ENCODE measurements around the gene SMIM8.
"Not testable (repeated sequence)": the region's sequence is repeated elsewhere in the genome, so short reads cannot be mapped to it uniquely, and the experiment has no call there.

The SMIM8 gene, protein sequence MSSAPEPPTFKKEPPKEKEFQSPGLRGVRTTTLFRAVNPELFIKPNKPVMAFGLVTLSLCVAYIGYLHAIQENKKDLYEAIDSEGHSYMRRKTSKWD

DNA sequence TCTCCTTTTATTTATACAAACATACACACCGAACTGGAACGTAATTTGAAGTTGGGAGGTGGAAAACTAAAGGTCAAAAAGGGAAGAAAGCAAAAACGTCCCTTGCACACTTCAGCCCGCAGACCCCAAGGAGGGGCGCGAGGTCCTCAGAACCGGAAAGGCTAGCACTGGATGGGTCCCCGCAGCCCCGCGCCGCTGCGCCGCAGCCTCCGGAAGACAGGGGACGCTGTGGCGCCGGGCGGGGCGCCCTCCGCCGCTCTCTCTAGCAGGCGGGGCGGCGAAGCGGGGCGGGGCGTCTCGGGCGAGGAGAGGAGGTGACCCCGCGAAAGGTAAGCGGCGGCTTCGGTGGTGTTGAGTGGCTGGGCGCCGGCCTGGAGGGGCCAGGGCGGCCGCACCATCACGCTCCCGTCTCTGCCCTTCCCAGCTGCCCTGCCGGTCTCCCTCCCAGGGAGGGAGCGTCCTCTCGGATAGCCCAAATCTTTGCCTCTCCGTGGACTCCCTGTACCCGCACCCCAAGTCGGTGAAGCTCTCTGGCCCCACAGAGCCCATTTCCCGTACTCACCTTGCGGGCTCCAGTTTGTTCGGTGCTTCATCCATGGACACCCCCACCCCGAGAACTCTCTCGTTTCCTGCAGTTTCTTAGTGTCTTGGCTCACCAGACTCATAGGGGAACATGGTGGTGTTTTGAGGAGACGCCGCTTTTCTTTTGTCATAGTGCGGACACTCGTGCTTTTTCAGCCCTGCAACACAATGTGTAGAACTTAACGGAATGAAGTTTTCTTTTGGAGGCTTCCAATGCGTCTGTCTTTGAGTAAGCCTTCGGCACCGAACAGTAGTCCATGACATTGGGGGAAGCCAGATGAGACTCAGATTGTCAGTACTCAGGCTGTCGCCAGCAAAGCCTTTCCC is at the start of gene SMIM8:
SMIM8 (plus strand) TSS at position 285 of the 909 bp plus-strand sequence. CDS start 14,444 bp downstream, outside the sequence.
- peak; percentile 53 for DNase-seq (ENCODE audit: low read depth)

DNA sequence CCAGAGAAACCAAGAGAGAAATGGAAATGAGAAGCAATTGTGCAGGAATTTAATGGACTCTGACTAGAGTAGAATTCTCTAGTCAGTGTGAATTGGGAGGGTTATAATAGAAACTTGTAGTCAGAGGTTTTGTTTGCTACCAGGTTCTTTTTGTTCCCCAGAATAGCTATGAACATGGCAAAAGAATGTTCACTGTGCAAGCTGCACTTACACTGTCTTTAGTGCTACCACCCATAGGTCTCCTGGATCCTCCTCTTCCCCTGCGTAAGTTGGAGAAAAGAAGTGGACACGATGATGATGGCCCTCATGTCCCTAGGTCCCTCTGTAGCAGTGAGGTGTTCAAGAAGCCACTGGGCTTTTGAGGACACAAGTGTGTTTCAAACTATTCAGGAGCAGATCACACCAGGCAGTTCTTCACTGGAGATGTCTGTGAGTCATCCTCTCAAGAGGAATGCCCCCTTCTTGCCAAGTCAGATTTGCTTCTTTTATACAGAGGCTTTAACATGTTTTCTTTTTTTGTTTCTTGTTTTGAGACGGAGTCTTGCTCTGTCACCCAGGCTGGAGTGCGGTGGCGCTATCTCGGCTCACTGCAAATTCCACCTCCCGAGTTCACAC is 47.6 kb upstream of the SMIM8 start:
- peak; percentile 63 for DNase-seq (ENCODE audit: low read depth)

DNA sequence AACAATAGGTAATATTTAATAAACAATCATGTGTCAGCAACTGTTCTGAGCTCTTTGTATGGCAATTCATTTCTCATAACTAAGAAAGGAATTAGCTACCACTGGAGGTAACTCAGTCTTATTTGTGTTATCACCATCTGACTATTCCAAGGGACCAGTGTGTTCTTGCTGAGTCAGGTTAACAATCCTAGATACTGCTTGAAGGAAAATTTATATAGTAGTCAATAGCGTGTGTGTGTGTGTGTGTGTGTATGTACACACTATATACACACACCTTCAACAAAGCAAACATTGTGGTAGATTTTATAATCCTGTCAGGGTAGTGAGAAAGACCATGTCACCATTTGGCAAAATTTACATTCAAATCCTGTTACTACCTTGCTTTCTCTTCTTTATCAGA is 45.8 kb upstream of the SMIM8 start:
- DNase-seq (ENCODE audit: low read depth) = no peak

DNA sequence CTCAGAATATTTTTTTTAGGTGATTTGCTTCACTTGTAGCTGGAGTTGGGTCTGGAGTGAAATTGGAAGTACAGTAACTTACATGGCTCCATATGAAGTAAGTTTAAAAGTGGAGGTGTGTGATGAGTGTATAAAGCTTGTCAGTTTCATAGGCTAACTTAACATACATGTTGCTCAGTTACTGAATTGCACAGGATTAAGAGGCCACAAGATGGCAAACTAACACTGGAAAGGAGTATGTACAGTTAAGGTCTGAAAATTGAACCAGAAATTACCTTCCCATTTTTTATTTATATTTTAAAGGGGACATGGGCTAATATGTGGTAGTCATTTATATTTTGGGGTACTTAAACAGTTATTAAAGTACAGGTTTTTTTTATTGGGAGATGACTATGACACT is 45.3 kb upstream of the SMIM8 start:
- peak; percentile 10 for DNase-seq (ENCODE audit: low read depth)

DNA sequence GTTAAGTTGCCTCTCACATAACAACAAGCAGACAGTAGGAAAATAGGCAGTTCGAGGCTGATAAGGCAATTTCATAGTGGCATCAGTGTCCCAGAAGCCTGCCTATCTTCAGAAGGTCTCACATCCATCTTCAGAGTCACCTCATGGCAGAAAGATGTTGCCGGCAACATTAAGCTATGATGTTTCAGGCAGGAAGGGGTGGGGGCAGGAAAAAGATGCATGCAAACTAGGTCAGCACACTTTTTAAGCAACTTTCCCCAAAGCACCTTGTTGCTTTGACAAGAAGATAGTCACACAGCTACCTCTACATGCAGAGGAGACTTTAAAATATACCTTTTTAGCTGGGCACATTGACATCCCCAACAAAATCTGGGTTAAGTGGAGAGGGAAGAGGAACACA is 43.2 kb upstream of the SMIM8 start:
- no peak for DNase-seq (ENCODE audit: low read depth)

DNA sequence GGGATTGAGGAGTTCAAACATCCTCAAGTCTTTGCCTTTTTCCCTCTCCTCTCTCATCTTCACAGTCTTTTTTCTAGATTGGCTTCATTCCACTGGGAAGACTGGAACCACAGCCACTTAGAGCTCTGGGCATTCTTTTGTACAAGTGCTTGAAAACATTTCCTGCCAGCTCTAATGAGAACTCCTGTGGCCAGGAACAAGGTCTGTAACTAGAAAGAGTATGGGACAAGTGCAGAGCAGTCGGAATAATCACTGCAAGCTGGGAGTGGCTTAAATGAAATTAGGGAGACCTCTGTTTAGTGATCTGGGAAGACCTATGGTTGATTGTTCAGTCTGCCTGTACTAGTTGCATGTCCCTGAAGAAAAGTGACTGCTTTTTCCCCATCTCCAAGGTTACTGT is 41.0 kb upstream of the SMIM8 start:
- peak; percentile 3 for DNase-seq (ENCODE audit: low read depth)

DNA sequence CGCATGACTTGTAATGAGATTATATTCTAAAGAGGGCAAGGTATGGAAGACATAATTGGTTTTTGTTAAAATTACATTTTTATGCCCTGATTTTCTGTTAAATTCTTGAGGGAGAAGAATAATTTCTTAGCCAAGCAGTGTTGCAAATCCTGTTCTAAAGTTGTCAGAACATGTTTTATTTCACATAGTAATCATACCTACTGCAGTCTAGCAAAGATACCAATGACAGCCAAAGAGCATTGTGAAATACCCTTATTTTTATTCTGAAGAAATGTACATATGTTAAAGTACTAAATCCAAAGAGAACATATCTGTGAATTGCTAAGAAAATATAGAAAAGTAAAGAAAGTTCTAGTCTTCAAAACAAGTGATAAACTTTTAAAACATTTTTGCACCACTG is 39.6 kb upstream of the SMIM8 start:
- peak; percentile 48 for DNase-seq (ENCODE audit: low read depth)

DNA sequence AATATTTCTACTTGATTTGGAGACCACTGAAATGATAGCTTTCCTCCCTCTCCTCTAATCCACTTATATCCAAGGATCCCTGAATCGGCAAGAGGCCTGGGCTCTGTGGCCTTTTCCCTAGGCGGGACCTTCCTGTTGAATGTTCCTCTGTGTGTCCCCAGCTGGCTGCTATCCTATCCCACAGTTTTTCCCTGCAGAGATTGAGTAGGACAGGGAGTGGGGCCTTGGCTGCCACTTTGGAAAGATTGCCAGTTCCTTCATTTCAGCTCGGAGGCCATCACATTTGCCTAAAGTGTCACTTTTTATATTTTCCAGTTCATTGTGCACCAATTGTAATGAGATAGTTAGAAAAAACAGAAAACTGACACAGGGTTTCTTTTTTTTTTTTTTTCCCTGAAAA is 38.9 kb upstream of the SMIM8 start:
- no peak for DNase-seq (ENCODE audit: low read depth)

DNA sequence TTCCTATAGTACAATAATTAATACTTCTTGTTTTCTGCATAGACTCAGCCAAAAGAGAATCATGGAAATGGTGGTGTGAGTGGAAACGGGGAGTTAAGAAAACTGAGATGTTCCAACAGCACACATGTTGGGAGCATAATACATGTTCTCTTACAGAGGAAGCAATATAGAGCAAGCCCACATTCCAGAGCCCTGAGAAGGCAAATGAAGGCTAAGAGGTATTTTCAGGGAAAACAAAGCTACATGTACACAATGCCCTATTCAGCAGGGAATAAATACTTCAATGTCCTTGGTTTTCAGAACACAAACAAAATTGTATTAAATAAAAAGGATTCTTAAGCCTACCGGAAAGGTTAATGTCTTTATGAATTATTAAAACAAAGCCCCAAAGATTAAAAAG is 35.1 kb upstream of the SMIM8 start:
- no peak for DNase-seq (ENCODE audit: low read depth)

DNA sequence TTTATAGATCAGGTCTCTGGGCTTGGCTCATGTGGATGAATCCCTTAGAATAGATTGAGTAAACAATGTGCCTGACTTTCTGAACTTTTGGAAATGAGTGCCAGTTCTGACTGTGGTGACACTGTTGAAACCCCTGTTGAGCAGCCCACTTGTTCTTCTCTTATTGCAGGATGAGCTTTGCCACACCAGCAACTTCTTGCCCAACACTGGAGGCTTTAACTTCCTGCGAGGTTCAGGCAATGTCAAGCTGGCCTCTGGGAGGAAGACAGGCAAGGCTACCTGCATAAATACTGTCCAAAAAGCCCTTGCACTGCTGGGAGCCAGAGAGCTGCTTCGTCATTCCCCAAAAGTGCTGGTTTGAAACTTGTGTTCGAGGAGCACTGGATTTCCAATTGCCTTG is 32.8 kb upstream of the SMIM8 start:
- no peak for DNase-seq (ENCODE audit: low read depth)

DNA sequence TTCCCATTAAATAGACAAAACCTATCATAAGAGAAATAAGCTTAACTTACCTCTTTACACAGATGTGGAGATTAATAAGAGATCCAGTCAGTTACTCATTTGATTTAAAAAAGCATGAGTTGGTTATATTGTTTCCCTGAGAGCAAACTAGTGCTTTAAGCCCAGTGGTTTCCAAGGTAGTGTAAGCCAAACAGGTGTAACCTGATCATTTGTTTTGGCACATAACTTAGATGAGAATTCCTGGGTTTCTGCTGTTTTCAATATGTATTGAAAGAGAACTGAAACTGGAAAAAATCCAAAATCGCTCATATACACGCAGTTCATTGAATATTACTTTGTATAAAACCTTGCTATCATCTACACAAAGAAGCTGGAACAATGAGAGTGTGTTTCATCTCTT is 30.5 kb upstream of the SMIM8 start:
- no peak for DNase-seq (ENCODE audit: low read depth)

DNA sequence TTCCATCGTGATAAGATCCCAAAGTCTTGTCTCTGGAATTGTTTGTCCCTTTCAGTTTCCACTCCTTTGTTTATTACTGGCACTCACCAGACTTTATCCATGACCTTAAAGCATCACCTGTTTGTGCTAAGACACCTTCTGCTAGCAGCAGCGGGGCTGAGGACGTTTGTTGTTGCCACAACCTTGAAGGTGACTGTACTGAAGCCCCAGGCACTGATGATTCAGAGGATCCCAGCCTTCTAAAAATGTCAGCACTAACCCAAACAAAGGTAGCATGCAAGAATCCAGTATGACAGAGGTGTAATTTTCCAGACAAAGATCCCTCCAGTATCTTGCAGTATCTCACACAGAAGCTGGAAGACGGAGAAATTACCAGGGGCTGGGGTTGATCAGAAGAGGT is 28.9 kb upstream of the SMIM8 start:
- DNase-seq (ENCODE audit: low read depth) = no peak

DNA sequence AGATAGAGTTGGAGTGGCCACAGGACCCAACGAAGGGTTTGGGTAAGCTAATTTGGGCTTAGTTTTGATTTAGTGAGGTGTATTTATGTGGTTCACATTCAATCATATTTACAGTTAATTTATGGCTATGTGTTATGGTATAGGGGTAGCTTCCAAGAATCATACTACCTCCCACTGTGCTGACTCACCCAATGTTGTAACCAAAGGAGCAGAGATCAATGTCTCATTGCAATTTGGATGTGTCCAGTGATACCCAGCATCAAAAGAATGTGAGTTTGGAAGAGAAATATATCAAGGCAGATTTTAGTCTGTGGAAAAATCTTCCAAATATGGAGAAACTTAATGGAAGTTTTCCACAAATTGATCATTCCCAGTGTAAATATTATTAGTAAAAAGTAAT is 25.3 kb upstream of the SMIM8 start:
- DNase-seq (ENCODE audit: low read depth) = no peak

DNA sequence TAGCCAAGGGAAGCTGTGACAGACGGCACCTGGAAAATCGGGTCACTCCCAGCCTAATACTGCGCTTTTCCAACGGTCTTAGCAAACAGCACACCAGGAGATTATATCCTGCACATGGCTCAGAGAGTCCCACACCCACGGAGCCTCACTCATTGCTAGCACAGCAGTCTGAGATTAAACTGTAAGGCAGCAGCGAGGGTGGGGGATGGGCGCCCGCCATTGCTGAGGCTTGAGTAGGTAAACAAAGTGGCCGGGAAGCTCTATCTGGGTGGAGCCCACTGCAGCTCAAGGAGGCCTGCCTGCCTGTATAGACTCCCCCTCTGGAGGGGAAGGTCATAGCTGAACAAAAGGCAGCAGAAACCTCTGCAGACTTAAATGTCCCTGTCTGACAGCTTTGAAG is 21.1 kb upstream of the SMIM8 start:
- DNase-seq (ENCODE audit: low read depth) = not testable (repeated sequence)

DNA sequence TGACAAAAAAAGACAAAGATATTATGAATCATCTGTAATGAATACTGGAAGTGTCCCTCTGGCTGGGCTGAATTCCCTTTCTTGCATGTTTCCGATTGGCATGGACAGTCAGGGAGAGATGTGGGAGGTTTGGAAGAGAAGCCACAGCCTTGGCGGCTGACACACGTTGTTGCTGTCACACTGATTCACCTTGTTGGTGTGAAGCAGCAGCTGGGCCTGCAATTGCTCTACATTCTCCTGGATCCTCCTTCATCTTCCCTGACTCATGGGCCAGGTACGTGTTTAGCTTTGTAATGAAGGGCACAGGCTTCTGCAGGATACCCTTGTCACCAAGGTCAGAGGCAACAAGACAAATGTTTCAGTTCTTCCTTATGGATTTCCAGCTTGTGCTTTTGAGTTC is 13.4 kb upstream of the SMIM8 start:
- DNase-seq (ENCODE audit: low read depth) = peak; percentile 1

DNA sequence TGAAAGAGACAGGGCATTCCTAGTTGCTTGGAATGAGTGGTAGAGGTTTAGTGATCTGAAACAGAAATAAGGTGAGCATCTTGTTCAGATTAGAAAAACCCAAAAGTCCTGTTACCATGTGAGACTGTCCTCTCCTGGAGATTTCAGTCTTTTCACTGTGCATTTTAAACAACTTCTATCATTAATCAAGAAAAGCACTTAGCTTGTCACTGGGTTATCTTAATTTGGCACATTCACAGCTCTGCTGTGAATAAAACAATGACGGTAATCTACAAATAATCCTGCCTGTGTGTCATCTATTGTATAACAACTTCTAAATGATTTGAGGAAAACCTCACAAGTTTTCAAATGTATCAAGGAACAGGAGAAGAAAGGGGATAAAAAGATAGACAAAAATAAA is 9.5 kb upstream of the SMIM8 start:
- DNase-seq (ENCODE audit: low read depth) = no peak

DNA sequence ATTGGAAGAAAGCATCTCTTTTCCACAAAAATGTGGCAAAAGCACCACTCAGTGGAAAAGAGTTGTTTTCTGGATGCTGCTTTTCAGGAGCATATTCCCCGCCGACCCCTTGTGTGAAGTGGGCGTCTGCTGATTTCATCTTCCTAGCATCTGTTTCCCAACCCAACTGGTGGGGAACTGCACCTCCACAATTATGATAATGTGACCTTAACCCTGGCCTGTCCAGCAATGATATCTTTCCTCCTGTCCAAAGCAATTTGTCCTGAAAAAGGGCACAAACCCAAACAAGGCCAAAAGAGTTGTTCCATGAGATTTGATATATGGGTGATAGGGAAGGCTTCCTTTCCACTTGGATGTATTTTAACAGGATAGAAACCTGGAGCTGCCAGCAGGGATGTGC is 7.3 kb upstream of the SMIM8 start:
- no peak for DNase-seq (ENCODE audit: low read depth)

DNA sequence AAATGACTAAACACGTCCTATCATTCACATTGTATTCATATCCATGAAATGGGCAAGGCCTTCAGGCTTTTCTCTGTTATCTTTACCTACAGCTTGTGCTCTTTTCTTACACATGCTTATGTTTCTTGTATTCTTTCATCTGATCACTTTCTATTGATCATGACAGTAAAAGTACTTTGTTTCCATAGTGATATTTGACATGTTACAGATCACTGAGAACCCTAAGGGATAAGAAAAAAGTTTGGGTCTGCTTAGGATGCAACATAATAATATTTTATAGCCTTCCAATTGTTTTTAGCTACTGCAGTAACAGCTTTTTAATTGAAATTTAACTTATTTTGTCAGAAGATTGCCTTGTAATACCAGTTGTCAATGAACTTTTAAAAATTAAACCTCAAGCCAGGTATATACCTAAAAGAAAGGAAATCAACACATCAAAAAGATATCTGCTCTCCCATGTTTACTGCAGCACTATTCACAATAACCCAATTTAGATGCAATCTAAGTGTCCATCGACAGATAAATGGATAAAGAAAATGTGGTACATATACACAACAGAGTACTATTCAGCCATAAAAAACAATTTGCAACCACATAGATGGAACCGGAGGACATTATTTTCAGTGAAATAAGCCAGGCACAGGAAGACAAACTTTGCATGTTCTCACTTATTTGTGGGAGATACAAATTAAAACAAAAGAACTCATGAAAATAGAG is 3.0 kb upstream of the SMIM8 start:
- DNase-seq (ENCODE audit: low read depth) = no peak

DNA sequence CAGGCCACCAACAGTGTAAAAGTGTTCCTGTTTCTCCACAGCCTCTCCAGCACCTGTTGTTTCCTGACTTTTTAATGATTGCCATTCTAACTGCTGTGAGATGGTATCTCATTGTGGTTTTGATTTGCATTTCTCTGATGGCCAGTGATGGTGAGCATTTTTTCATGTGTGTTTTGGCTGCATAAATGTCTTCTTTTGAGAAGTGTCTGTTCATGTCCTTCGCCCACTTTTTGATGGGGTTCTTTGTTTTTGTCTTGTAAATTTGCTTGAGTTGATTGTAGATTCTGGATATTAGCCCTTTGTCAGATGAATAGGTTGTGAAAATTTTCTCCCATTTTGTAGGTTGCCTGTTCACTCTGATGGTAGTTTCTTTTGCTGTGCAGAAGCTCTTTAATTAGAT is 1.5 kb downstream of the SMIM8 start:
- not testable (repeated sequence) for DNase-seq (ENCODE audit: low read depth)

DNA sequence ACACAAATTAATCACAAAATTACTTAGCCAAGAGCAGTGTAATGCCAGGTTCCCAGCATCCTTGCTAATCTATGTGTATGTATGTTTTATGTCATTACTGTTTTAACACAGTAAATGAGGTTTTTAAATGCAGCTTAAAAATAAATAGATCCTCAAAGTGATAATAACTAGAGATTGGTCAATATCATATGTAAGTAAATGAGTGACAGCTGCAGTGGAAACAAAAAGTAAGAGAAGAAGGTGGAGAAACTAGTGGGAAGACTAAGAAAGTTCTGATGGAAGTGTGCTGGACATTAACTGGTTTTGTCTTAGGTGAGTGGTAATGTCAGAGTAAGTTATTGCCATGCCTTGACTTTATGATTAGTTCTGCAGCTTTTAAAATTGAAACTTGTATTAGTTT is 8.6 kb downstream of the SMIM8 start:
- no peak for DNase-seq (ENCODE audit: low read depth)

DNA sequence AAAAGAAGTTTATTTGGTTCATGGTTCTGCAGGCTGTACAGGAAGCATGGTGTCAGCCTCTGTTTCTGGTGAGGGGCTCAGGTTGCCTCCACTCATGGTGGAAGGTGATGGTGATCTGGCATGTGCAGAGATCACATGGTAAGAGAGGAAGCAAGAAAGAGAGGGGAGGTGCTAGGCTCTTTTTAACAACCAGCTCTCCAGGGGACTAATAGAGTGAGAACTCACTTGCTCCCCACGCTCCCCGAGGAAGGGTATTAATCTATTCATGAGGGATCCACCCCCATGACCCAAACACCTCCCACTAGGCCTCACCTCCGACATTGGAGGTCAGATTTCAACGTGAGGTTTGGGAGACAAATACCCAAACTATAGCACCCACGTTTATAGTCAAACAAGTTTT is 10.6 kb downstream of the SMIM8 start:
- DNase-seq (ENCODE audit: low read depth) = no peak

DNA sequence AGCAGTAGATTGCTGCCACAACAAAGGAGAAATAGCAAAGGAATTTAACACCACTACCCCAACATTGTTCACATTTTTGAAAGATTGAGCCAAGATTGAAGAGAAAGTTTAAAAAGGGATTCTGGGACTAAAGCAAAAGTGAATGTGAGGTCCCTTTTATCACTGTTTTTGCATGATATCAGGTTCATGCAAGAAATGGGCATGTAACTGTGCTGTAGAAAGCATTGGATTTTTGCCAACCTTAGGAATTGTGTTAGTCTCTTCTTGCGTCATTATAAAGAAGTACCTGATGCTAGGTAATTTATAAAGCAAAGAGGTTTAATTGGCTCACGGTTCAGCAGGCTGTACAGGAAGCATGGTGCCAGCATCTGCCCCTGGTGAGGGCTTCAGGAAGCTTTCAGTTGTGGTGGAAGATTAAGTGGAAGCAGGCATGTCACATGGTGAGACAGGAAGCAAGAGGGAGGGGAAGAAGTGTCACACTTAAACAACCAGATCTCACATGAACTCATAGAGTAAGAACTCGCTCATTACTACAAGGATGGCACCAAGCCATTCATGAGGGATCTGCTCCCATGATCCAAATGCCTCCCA is 11.3 kb downstream of the SMIM8 start:
- peak; percentile 16 for DNase-seq (ENCODE audit: low read depth)

Measured in amniotic epithelial cell (primary cell).